ENCODE data around the gene DUS3L.

- TF ChIP-seq, protein P1, sequence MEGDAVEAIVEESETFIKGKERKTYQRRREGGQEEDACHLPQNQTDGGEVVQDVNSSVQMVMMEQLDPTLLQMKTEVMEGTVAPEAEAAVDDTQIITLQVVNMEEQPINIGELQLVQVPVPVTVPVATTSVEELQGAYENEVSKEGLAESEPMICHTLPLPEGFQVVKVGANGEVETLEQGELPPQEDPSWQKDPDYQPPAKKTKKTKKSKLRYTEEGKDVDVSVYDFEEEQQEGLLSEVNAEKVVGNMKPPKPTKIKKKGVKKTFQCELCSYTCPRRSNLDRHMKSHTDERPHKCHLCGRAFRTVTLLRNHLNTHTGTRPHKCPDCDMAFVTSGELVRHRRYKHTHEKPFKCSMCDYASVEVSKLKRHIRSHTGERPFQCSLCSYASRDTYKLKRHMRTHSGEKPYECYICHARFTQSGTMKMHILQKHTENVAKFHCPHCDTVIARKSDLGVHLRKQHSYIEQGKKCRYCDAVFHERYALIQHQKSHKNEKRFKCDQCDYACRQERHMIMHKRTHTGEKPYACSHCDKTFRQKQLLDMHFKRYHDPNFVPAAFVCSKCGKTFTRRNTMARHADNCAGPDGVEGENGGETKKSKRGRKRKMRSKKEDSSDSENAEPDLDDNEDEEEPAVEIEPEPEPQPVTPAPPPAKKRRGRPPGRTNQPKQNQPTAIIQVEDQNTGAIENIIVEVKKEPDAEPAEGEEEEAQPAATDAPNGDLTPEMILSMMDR (IDR thresholded peaks at IDR 0.05; ENCODE audit: extremely low read depth in 1 of 2, insufficient read depth in 1 of 2, low read depth in 1 of 2, low read length in 2 of 2): no peak
- TF ChIP-seq POLR2AphosphoS5 (IDR thresholded peaks at IDR 0.05; ENCODE audit: insufficient read depth, low read depth, low read length): no peak
- TF ChIP-seq POLR2A (IDR thresholded peaks at IDR 0.05; ENCODE audit: low read depth, low read length): no peak
- no peak for TF ChIP-seq EZH2 (IDR thresholded peaks at IDR 0.05; ENCODE audit: borderline replicate concordance, low read depth, low read length, severe bottlenecking)
- TF ChIP-seq JUN (IDR thresholded peaks at IDR 0.05; ENCODE audit: borderline replicate concordance, insufficient read depth, insufficient read length, low read depth): no peak
- TF ChIP-seq, protein P2, sequence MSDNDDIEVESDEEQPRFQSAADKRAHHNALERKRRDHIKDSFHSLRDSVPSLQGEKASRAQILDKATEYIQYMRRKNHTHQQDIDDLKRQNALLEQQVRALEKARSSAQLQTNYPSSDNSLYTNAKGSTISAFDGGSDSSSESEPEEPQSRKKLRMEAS (IDR thresholded peaks at IDR 0.05; ENCODE audit: insufficient read depth, insufficient read length): no peak
- no peak for TF ChIP-seq FOS (IDR thresholded peaks at IDR 0.05; ENCODE audit: borderline replicate concordance, insufficient read depth, low read length)
- no peak for TF ChIP-seq MYC (IDR thresholded peaks at IDR 0.05; ENCODE audit: low read depth, low read length)
- no peak for TF ChIP-seq GATA2 (IDR thresholded peaks at IDR 0.05; ENCODE audit: insufficient read depth, insufficient read length, low read depth, low read length)
Measured at GRCh38 chr19:5742051-5742450, 48.9 kb downstream of the DUS3L start.

Data from endothelial cell of umbilical vein (primary cell).